DND-41 (cell line): ENCODE data around the gene TMCC2.

Experiments
- ATAC-seq: fragments of 200-7000 bp; cut with Tn5 transposase; 3 replicates; pipeline ENCODE4 v1.9.1; 2021; ENCODE audit warnings: low read depth; ENCODE audit not compliant: insufficient read depth
- DNase-seq: peaks from one replicate; pipeline ENCODE4 v3.0.0-alpha.2; 2020
- H2AFZ ChIP-seq: 2 replicates; pipeline ENCODE4 v1.6.0; 2012; ENCODE audit warnings: low read depth, low read length
- H3K27ac ChIP-seq: 2 replicates; pipeline ENCODE4 v1.5.1; 2012; ENCODE audit warnings: low read length, inconsistent platforms
- H3K27me3 ChIP-seq: fragments of 200-600 bp; sonication (generic); 2 replicates; pipeline ENCODE4 v1.6.0; 2012; ENCODE audit warnings: low read length, mild to moderate bottlenecking, inconsistent platforms; ENCODE audit not compliant: insufficient read depth, poor library complexity
- H3K36me3 ChIP-seq: 2 replicates; pipeline ENCODE4 v1.5.1; 2012; ENCODE audit warnings: low read length, inconsistent platforms; ENCODE audit not compliant: insufficient read depth
- H3K4me1 ChIP-seq: 2 replicates; pipeline ENCODE4 v1.5.1; 2012; ENCODE audit warnings: mild to moderate bottlenecking, low read length; ENCODE audit not compliant: insufficient read depth
- H3K4me2 ChIP-seq: 2 replicates; pipeline ENCODE4 v1.6.0; 2012; ENCODE audit warnings: mild to moderate bottlenecking, moderate library complexity, low read length, inconsistent platforms; ENCODE audit not compliant: insufficient read depth
- H3K4me3 ChIP-seq, 2 experiments: fragments of 200-600 bp in 1 of 2; shearing (Covaris generic) in 1 of 2; 2 replicates each; pipeline ENCODE4 v1.5.1; 2012 to 2016; ENCODE audit warnings: inconsistent platforms in 2 of 2, low read length in 2 of 2, mild to moderate bottlenecking in 2 of 2, low read depth in 1 of 2, moderate library complexity in 1 of 2
- H3K79me2 ChIP-seq: 2 replicates; pipeline ENCODE4 v1.6.0; 2012; ENCODE audit warnings: low read length, inconsistent platforms; ENCODE audit not compliant: insufficient read depth
- H3K9ac ChIP-seq: 2 replicates; pipeline ENCODE4 v1.6.0; 2012; ENCODE audit warnings: low read depth, mild to moderate bottlenecking, inconsistent platforms, low read length, moderate library complexity
- H3K9me3 ChIP-seq: 2 replicates; pipeline ENCODE4 v1.5.1; 2012; ENCODE audit warnings: low read length, moderate library complexity, mild to moderate bottlenecking, inconsistent platforms; ENCODE audit not compliant: insufficient read depth, severe bottlenecking
- H4K20me1 ChIP-seq: 2 replicates; pipeline ENCODE4 v1.6.0; 2012; ENCODE audit warnings: low read length; ENCODE audit not compliant: insufficient read depth
- CTCF ChIP-seq: IDR thresholded peaks from 2 replicates; pipeline ENCODE4 v1.5.1; 2012; ENCODE audit warnings: borderline replicate concordance, low read length, moderate library complexity, mild to moderate bottlenecking; ENCODE audit not compliant: poor library complexity, severe bottlenecking; ENCODE audit errors: extremely low read depth
- EZH2 ChIP-seq: IDR thresholded peaks from 3 replicates; pipeline ENCODE4 v1.6.1; 2012; ENCODE audit warnings: borderline replicate concordance, low read depth, mild to moderate bottlenecking, moderate library complexity, low read length, inconsistent platforms; ENCODE audit not compliant: severe bottlenecking

TMCC2 gene

DNA sequence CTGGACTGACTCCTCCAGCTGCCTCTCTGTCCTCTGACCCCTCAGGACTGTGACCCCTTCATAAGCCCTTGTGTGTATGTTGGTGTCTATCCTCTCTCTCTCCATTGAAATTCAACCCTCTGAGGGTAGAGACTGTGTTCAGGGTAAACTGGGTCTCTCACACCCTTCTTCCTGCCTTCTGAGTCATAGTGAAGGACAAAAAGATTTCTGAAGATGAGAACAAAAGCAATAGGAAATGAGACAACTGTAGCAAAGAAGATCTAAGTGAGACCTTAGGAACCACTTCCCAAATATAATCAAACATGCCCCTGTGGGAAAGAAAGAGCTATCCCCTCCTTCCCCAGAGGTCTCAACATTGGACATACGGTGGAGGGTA lies 76.9 kb downstream of the TMCC2 start:
- DNase-seq = no peak
- Histone ChIP-seq H3K79me2 (no peaks in the 10 kb centered on the region), H3K9me3 (no peaks in the 10 kb centered on the region), H3K4me2 (no peak overlapping the region), H2AFZ (no peak overlapping the region), H3K36me3 (no peaks in the 10 kb centered on the region), H4K20me1 (peaks cover 11% of the 10 kb centered on the region), H3K4me3 (no peak overlapping the region), H3K9ac (no peak overlapping the region), H3K4me1 (no peaks in the 10 kb centered on the region), H3K27me3 (peaks cover 18% of the 10 kb centered on the region), H3K27ac (no peak overlapping the region)
- no peak for ATAC-seq
- TF ChIP-seq CTCF = no peak
- no peak for TF ChIP-seq EZH2

DNA sequence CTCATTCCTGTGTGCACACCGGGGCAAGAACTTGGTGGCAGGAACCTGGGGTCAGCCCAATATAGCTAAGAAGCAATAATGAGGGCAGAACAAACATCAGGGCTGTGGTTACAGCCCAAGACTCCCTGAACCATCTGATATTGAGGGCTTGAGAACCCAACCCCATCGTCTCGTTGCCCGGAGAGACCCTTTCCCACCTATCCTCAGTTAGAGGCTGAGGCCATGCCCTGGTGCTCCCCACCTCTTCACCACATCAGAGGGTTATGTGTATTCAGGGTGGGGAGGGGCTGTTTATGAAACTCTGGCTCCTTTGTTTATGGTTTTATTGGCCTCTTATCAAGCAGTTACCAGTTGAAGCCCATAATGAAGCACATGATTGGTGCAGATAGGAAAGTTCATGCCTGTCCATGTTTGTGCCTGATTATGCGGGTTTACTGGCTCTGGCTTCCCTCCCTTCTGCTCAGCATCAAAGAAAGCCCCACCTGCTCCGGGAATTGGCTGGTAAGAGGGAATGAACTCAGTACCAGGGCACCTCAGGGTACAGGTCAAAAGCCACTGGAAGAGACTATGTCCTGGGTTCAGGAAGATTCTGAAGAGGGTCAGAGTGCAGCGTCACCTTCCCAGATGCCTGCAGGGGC lies 79.3 kb downstream of the TMCC2 start:
- TF ChIP-seq EZH2 (no peak), CTCF (no peak)
- Histone ChIP-seq H3K36me3 (no peaks in the 10 kb centered on the region), H3K27ac (no peak overlapping the region)

DNA sequence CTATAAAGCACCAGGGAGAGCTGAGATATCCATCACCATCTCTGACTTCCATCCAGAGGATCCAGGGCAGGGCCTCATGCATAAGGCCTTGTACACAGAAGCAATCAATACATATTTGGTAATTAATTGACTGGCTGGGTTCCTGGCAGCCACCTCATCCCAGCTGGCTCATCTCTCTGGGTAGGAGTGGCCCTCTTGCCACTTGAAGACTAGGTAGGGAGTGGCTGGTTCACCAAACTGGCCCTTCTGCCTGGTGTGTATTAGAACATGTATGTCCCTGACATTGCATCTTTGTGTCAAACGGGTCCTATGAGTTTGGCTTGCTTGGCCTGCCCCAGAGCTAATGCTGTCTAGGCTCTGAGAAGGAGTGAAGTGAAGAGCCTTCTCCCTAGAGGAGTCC lies 82.0 kb downstream of the TMCC2 start:
- no peak overlapping the region for H3K27ac ChIP-seq
- no peaks in the 10 kb centered on the region for H3K9me3 ChIP-seq
- H4K20me1 ChIP-seq = peaks cover 12% of the 10 kb centered on the region
- no peaks in the 10 kb centered on the region for H3K4me1 ChIP-seq
- no peak overlapping the region for H2AFZ ChIP-seq
- DNase-seq (no peak), ATAC-seq (no peak)
- no peaks in the 10 kb centered on the region for H3K79me2 ChIP-seq
- H3K9ac ChIP-seq = no peak overlapping the region
- H3K36me3 ChIP-seq = no peaks in the 10 kb centered on the region
- no peak overlapping the region for H3K4me3 ChIP-seq
- peaks cover 43% of the 10 kb centered on the region for H3K27me3 ChIP-seq
- TF ChIP-seq EZH2 = no peak
- TF ChIP-seq CTCF = no peak
- no peak overlapping the region for H3K4me2 ChIP-seq

More for the DNA sequence above, 79.3 kb downstream of the TMCC2 start:
- no peaks in the 10 kb centered on the region for H3K9me3 ChIP-seq
- H3K4me3 ChIP-seq = no peak overlapping the region
- no peak for ATAC-seq
- no peak for DNase-seq
- H3K9ac ChIP-seq = no peak overlapping the region
- no peak overlapping the region for H3K4me2 ChIP-seq
- peaks cover 27% of the 10 kb centered on the region for H3K27me3 ChIP-seq
- H4K20me1 ChIP-seq = peaks cover 12% of the 10 kb centered on the region
- no peak overlapping the region for H2AFZ ChIP-seq
- no peaks in the 10 kb centered on the region for H3K4me1 ChIP-seq
- no peaks in the 10 kb centered on the region for H3K79me2 ChIP-seq
